CD1c-positive myeloid dendritic cell (primary cell): ENCODE measurements around the gene TES.
"Not testable (repeated sequence)": the region's sequence is repeated elsewhere in the genome, so short reads cannot be mapped to it uniquely, and the experiment has no call there.

Experiments used
- DNase-seq: peaks from one replicate; pipeline ENCODE4 v3.0.0-alpha.2; 2016; ENCODE audit errors: extremely low spot score

The TES gene

DNA sequence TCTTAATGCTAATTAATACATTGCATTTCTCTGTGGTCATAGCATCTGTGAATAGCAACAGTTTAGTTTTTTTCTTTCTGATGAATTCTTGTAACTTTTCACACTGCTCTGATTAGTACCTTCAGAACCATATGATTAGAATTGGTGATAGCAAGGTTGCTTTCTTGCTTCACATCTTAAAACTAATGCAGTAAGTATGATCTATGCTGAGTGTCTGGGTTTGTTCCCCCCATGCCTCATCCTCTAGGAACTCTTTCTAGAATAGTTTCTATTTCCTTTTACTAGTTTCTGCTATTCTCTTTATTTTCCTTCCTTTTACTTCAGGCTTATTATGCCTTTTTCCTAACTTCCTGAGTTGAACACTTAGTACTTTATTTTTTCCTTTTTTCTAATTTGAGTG lies 32.4 kb downstream of the TES start:
- DNase-seq: no peak

- not testable (repeated sequence) for DNase-seq
Observed at GRCh38 chr7:116244803-116245202, 34.5 kb downstream of the TES start.

GRCh38 chr7:116246357-116246756 lies 36.0 kb downstream of the TES start:
- DNase-seq: no peak

GRCh38 chr7:116249969-116250553 lies 39.7 kb downstream of the TES start:
- DNase-seq: peak; percentile 27

DNA sequence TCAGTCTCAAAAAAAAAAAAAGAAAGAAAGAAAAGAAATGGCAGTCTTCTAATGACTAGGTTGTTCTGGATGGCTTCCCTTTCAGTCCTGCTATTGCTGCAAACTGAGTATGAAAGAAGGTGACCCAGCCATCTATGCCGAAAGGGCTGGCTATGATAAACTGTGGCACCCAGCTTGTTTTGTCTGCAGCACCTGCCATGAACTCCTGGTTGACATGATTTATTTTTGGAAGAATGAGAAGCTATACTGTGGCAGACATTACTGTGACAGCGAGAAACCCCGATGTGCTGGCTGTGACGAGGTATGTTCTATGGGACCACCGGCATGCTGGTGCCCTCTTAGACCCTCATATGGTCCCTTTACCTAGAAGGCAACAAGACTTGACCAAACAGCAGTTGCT lies 41.3 kb downstream of the TES start:
- DNase-seq: no peak

DNA sequence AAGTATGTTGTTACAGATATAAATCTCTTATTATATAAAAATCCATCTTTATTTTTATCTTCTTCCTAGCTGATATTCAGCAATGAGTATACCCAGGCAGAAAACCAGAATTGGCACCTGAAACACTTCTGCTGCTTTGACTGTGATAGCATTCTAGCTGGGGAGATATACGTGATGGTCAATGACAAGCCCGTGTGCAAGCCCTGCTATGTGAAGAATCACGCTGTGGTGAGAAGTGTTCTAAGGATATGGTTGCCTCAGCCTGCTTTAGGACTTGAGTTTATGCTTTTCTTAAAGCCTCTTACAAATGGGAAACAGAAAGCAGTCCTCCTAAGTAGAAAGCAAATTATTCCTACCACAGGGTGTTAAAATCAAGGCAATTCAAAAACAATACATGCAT lies 41.9 kb downstream of the TES start:
- no peak for DNase-seq

DNA sequence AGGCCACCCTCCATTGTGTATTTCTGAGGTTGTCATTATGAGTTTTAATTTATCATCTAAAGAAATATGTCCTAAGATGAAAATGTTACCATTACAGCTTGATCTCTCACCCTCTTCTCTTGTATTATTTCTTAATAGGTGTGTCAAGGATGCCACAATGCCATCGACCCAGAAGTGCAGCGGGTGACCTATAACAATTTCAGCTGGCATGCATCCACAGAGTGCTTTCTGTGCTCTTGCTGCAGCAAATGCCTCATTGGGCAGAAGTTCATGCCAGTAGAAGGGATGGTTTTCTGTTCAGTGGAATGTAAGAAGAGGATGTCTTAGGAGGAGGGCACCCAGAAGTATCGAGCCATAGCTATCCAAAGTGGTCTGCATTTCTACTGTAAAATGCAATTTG lies 46.8 kb downstream of the TES start:
- DNase-seq: no peak

- peak; percentile 61 for DNase-seq
Observed at GRCh38 chr7:116258734-116259133, 48.4 kb downstream of the TES start.

GRCh38 chr7:116259156-116259870 lies 49.0 kb downstream of the TES start:
- no peak for DNase-seq

DNA sequence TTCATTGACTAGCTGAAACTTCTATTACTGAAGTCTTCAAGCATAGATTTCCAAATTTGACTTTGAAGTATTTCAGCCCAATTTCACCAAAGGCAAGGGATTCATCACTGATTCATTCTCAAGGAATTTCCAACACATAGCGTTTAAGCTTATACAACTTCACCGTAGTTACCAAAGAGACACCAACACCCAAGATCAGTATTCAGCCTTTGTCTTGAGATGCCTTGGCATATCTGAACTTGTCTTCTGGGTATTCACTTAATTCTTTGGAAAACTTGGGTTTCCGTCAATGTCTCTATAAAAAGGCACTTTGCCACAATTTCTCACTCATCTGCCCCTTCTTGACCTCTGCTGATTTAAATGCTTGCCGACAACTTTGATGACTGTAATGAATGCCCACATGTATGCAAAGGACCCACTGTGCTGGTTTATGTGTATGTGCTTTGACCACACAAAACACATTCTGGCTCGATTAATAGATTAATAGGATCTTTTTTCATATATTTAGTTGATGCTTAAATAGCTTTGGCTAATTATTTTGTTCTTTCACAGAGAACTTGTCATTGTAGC lies 49.6 kb downstream of the TES start:
- no peak for DNase-seq

DNA sequence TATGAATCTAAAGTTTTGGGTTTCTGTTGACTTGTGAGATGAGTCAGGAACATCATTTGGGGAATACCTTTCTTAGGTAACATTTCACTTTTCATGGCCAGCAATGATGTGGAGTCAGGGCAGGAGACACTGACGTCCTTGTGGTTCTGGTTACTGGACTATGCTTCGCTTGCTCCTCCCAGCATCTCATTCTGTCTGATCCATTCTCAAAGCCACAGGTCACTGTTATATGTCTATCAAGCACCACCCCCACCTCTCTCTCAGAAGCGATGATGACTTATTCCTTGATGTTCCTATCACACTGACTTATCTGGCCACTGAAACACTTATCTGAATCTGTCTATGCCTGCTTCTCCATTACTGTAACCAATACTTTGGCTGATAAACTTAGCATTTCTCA lies 51.6 kb downstream of the TES start:
- no peak for DNase-seq

DNA sequence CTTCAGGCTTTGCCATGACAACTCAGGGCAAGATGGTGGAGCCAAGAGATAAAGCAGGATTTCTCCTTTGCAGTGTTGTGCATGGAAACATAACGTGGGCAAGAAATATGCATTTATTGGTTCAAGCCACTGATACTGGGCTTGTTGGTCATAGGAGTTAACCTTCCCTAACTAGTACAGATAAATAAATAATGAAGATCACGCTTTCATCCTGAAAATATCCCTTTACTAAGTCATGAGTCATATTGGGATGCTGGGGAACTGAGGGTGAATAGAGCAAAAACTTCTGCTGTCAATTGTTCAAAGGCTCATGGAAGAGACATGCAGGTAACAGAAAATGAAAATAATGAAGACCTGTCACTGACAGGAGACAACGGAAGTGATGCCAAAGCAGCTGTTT lies 55.5 kb downstream of the TES start:
- no peak for DNase-seq

GRCh38 chr7:116269466-116269865 lies 59.1 kb downstream of the TES start:
- DNase-seq: no peak

- DNase-seq: no peak
Observed at GRCh38 chr7:116271161-116271913, 61.0 kb downstream of the TES start.

GRCh38 chr7:116271963-116272886 lies 61.9 kb downstream of the TES start:
- DNase-seq: no peak

DNA sequence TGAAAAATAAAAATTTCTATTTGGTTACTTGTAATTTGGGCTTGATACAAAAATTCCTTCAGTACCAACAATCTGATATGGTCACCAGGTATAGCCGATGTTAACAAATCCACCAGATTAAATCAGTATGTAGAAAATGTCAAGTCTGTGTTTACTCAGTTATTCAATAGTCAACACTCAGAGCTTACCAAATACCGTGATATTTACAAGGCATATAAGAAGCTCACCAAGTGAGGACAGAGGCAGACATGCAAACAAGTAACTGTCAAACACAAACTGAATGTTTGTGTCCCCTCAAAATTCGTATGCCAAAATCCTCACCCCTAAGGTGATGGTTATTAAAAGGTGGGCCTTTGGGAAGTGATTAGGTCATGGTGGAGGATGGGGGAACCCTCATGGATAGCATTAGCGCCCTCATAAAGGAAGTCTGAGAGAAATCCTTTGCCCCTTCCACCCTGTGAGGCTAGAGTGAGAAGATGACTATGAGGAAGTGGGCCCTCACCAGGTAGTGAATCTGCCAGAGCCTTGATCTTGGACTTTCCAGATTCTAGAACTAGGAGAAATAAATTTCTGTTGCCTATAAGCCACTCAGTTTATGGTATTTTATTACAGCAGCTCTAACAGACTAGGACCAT lies 63.1 kb downstream of the TES start:
- no peak for DNase-seq

DNA sequence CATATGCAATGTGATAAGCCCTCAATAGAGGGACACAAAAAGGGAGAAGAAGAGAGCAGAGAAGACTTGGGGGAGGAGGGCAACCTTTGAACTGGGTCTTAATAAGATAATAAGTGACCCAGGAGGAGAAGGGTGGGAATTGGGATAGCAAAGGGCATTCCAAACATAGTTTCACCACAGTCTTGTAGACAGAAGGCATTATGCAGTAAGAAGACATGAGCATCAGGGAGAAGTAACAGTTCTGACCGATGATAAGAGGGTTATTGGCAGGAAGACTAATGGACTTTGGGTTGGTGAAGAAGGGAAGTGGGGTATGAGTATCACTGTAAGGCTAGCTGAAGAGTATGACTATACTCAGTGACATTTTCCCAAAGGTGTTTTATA lies 63.6 kb downstream of the TES start:
- no peak for DNase-seq

GRCh38 chr7:116277070-116277469 lies 66.7 kb downstream of the TES start:
- DNase-seq: no peak

DNA sequence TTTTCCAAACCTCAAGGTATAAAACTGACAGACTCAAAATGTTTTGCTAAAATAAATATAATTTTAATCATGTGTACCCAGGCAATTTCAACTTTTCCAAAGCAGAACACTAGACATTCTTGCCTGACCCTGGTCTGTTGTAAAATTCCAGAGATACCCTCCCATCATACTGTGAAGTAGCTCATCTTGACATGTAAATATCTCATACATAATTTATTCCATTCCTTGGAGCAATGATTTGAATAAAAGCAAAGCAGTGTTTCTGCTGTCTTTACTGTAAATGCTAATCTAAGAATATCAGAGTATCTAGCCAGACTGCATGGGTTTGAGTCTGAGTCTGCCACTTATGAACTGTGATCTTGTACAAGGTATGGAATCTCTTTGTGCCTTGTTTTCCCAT lies 68.9 kb downstream of the TES start:
- DNase-seq: no peak

- DNase-seq: no peak
Observed at GRCh38 chr7:116280803-116281202, 70.5 kb downstream of the TES start.

- no peak for DNase-seq
Observed at GRCh38 chr7:116283595-116284204, 73.4 kb downstream of the TES start.
